ENCODE results near the gene C19orf25. TPM values are rescaled to one million over a fixed set of nuclear protein-coding genes. Genes with fewer than 3 reads are reported as not detected.

The C19orf25 gene
- total and polyA plus RNA-seq, 9 of the 15 experiments (the other 6 are each of a cell fraction or from before 2014, with no cell fraction given) = 0.79 to 96.0 (median 36.1) TPM

DNA sequence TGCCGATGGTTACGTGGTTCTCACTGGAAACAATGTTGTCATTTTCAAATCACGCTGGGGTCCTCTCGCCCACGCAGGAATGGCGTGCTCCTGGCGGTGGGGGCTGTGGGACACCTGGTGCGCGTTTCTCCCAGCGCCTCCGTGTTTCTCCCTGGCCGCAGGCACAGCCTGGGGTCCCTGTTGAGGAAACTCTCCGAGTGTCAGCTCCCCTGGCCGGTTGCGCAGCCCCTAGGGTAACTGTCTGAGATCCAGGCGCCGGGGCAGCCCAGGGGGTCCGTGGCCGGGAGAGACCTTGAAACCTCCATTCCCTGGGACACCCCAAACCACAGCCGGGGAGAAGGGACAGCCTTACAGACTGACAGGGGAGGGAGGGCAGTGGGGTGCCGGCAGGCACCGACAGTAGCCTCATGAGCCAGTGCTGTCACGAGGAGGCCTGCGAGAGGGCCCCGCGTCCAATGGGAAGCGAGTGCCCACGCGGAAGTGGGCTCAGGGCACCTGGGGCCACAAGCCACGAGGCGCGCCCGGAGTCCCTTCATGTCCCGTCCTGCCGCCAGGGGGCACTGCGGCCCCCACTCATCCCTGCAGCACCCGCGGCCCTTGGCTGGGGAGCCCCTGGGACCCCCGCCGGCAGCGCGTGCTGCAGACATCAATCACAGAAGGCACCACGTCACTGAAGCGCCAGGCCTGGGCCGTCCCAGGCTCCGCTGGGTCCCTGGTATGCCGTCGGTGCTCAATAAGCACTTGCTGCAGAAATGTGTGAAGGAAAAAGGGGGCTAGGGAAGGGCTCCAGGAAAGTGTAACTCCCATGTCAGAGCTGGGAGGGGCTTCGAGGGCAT lies 24.3 kb upstream of the C19orf25 start (continued):
- TF ChIP-seq, protein P1, sequence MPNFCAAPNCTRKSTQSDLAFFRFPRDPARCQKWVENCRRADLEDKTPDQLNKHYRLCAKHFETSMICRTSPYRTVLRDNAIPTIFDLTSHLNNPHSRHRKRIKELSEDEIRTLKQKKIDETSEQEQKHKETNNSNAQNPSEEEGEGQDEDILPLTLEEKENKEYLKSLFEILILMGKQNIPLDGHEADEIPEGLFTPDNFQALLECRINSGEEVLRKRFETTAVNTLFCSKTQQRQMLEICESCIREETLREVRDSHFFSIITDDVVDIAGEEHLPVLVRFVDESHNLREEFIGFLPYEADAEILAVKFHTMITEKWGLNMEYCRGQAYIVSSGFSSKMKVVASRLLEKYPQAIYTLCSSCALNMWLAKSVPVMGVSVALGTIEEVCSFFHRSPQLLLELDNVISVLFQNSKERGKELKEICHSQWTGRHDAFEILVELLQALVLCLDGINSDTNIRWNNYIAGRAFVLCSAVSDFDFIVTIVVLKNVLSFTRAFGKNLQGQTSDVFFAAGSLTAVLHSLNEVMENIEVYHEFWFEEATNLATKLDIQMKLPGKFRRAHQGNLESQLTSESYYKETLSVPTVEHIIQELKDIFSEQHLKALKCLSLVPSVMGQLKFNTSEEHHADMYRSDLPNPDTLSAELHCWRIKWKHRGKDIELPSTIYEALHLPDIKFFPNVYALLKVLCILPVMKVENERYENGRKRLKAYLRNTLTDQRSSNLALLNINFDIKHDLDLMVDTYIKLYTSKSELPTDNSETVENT (CRISPR knock-in tag; IDR thresholded peaks at IDR 0.05) = 0 out of 2 replicates have a peak, but pooled peaks have one; percentile 16
- TF ChIP-seq POLR2AphosphoS2 (IDR thresholded peaks at IDR 0.05; ENCODE audit: low read length) (no peak), ZNF282 (CRISPR knock-in tag; IDR thresholded peaks at IDR 0.05) (peak; percentile 95), ILK (tag; IDR thresholded peaks at IDR 0.05; ENCODE audit: borderline replicate concordance, low read depth) (no peak), SMC3 (conservative IDR thresholded peaks at IDR 0.05; ENCODE audit: insufficient read depth, low read depth, low read length) (0 out of 2 replicates have a peak, but pooled peaks have one; percentile 31), SAFB (IDR thresholded peaks at IDR 0.05; ENCODE audit: borderline replicate concordance, low read depth, low read length) (peak; percentile 88), RNF2 (IDR thresholded peaks at IDR 0.05) (peak; percentile 65), ZKSCAN3 (CRISPR knock-in tag; IDR thresholded peaks at IDR 0.05) (no peak), CREM (IDR thresholded peaks at IDR 0.05; ENCODE audit: low read depth) (peak; percentile 53; the same call in 1 of the 2 replicates), ETV6 (IDR thresholded peaks at IDR 0.05; ENCODE audit: borderline replicate concordance in 1 of 2, low read depth in 2 of 2, low read length in 1 of 2) (no peak; a peak in 1 of 4 replicates), ETV6 (CRISPR knock-in tag; IDR thresholded peaks at IDR 0.05; ENCODE audit: borderline replicate concordance) (peak; percentile 70; the same call in 1 of the 2 replicates)
- TF ChIP-seq, protein P2, sequence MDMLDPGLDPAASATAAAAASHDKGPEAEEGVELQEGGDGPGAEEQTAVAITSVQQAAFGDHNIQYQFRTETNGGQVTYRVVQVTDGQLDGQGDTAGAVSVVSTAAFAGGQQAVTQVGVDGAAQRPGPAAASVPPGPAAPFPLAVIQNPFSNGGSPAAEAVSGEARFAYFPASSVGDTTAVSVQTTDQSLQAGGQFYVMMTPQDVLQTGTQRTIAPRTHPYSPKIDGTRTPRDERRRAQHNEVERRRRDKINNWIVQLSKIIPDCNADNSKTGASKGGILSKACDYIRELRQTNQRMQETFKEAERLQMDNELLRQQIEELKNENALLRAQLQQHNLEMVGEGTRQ (CRISPR knock-in tag; IDR thresholded peaks at IDR 0.05) = peak; percentile 65
- TF ChIP-seq, protein P3, sequence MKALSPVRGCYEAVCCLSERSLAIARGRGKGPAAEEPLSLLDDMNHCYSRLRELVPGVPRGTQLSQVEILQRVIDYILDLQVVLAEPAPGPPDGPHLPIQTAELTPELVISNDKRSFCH (CRISPR knock-in tag; IDR thresholded peaks at IDR 0.05) = no peak
- TF ChIP-seq, protein P3 (tag; IDR thresholded peaks at IDR 0.05) = peak; percentile 43; the same call in 1 of the 2 replicates
- TF ChIP-seq, protein P4, sequence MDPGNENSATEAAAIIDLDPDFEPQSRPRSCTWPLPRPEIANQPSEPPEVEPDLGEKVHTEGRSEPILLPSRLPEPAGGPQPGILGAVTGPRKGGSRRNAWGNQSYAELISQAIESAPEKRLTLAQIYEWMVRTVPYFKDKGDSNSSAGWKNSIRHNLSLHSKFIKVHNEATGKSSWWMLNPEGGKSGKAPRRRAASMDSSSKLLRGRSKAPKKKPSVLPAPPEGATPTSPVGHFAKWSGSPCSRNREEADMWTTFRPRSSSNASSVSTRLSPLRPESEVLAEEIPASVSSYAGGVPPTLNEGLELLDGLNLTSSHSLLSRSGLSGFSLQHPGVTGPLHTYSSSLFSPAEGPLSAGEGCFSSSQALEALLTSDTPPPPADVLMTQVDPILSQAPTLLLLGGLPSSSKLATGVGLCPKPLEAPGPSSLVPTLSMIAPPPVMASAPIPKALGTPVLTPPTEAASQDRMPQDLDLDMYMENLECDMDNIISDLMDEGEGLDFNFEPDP (CRISPR knock-in tag; IDR thresholded peaks at IDR 0.05) = no peak
- TF ChIP-seq, protein P5, sequence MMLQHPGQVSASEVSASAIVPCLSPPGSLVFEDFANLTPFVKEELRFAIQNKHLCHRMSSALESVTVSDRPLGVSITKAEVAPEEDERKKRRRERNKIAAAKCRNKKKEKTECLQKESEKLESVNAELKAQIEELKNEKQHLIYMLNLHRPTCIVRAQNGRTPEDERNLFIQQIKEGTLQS (IDR thresholded peaks at IDR 0.05) = no peak
- TF ChIP-seq, protein P5 (CRISPR knock-in tag; conservative IDR thresholded peaks at IDR 0.05) = 0 out of 2 replicates have a peak, but pooled peaks have one; percentile 22
- TF ChIP-seq, protein P6, sequence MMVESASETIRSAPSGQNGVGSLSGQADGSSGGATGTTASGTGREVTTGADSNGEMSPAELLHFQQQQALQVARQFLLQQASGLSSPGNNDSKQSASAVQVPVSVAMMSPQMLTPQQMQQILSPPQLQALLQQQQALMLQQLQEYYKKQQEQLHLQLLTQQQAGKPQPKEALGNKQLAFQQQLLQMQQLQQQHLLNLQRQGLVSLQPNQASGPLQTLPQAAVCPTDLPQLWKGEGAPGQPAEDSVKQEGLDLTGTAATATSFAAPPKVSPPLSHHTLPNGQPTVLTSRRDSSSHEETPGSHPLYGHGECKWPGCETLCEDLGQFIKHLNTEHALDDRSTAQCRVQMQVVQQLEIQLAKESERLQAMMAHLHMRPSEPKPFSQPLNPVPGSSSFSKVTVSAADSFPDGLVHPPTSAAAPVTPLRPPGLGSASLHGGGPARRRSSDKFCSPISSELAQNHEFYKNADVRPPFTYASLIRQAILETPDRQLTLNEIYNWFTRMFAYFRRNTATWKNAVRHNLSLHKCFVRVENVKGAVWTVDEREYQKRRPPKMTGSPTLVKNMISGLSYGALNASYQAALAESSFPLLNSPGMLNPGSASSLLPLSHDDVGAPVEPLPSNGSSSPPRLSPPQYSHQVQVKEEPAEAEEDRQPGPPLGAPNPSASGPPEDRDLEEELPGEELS (CRISPR knock-in tag; IDR thresholded peaks at IDR 0.05; ENCODE audit: borderline replicate concordance) = peak; percentile 86; the same call in 1 of the 2 replicates

Data from K562 (cell line).